ENCODE measurements around the gene TMEM178A. TPM values are rescaled to one million over a fixed set of nuclear protein-coding genes. Genes with fewer than 3 reads are reported as not detected.

The TMEM178A gene
- polyA plus RNA-seq, 3 donors = 0.15 TPM; not detected in 2

- H3K27ac ChIP-seq (ENCODE audit: low read depth in 1 of 2, low read length in 2 of 2) = no peak overlapping the region
- DNase-seq = no peak
- 95% methylated on average over 3 of the region's 4 CpGs for WGBS (ENCODE audit: insufficient coverage)
- H3K27me3 ChIP-seq (ENCODE audit: control insufficient read depth in 2 of 2, insufficient read depth in 2 of 2, low read length in 2 of 2) = no peaks in the 10 kb centered on the region
- Mint-ChIP-seq H3K4me3 (no peak overlapping the region), H3K9me3 (peaks cover 9 to 24% (median 14%) of the 10 kb centered on the region in 7 donors), H3K36me3 (no peaks in the 10 kb centered on the region), H3K4me1 (no peaks in the 10 kb centered on the region), H3K27me3 (ENCODE audit: low read depth in 3 of 3) (peaks cover 0 to 2% (median 0%) of the 10 kb centered on the region in 3 donors), H3K27ac (no peak overlapping the region)
- H3K9ac ChIP-seq (ENCODE audit: insufficient read depth, low read length, poor library complexity, severe bottlenecking) = no peak overlapping the region
- no peak overlapping the region for H3K4me3 ChIP-seq (replicated peaks in 1 of 3; ENCODE audit: low read depth in 2 of 3, low read length in 3 of 3)
- peaks cover 4 to 19% of the 10 kb centered on the region in 2 donors for H3K9me3 ChIP-seq (replicated peaks in 1 of 2; ENCODE audit: control insufficient read depth in 1 of 2, insufficient read depth in 1 of 2, low read length in 2 of 2)
- no peaks in the 10 kb centered on the region for H3K79me2 ChIP-seq (ENCODE audit: insufficient read depth, low read length)
- H3K4me2 ChIP-seq (replicated peaks; ENCODE audit: extremely low read depth, low read length, poor library complexity, severe bottlenecking) = no peak overlapping the region
- H3K36me3 ChIP-seq (replicated peaks in 1 of 2; ENCODE audit: control insufficient read depth in 1 of 2, insufficient read depth in 2 of 2, low read length in 2 of 2) = no peaks in the 10 kb centered on the region
- no peaks in the 10 kb centered on the region for H3K4me1 ChIP-seq (ENCODE audit: control insufficient read depth in 1 of 2, insufficient read depth in 2 of 2, low read length in 2 of 2)
- H2AFZ ChIP-seq (ENCODE audit: insufficient read depth, low read depth, low read length, poor library complexity, severe bottlenecking) = no peak overlapping the region
- TF ChIP-seq CTCF (IDR thresholded peaks at IDR 0.05) = no peak
- no peaks in the 10 kb centered on the region for H4K20me1 ChIP-seq (ENCODE audit: insufficient read depth, low read length)
- intact Hi-C loops (cut with micrococcal nuclease) = no loop called here
Observed at GRCh38 chr2:39705638-39706037, 39.9 kb downstream of the TMEM178A start.

- H3K9me3 ChIP-seq (replicated peaks in 1 of 2; ENCODE audit: control insufficient read depth in 1 of 2, insufficient read depth in 1 of 2, low read length in 2 of 2) = peaks cover 4 to 13% of the 10 kb centered on the region in 2 donors
- Mint-ChIP-seq H3K36me3 (no peaks in the 10 kb centered on the region), H3K27ac (no peak overlapping the region), H3K9me3 (peaks cover 7 to 22% (median 9%) of the 10 kb centered on the region in 7 donors), H3K4me1 (no peaks in the 10 kb centered on the region), H3K4me3 (no peak overlapping the region), H3K27me3 (ENCODE audit: low read depth in 3 of 3) (peaks cover 0 to 2% (median 0%) of the 10 kb centered on the region in 3 donors)
- no peak overlapping the region for H3K9ac ChIP-seq (ENCODE audit: insufficient read depth, low read length, poor library complexity, severe bottlenecking)
- no peaks in the 10 kb centered on the region for H3K79me2 ChIP-seq (ENCODE audit: insufficient read depth, low read length)
- no peaks in the 10 kb centered on the region for H3K27me3 ChIP-seq (ENCODE audit: control insufficient read depth in 2 of 2, insufficient read depth in 2 of 2, low read length in 2 of 2)
- no peaks in the 10 kb centered on the region for H3K4me1 ChIP-seq (ENCODE audit: control insufficient read depth in 1 of 2, insufficient read depth in 2 of 2, low read length in 2 of 2)
- intact Hi-C loops (cut with micrococcal nuclease) = no loop called here
- TF ChIP-seq CTCF (IDR thresholded peaks at IDR 0.05) = no peak
- H3K27ac ChIP-seq (ENCODE audit: low read depth in 1 of 2, low read length in 2 of 2) = no peak overlapping the region
- H2AFZ ChIP-seq (ENCODE audit: insufficient read depth, low read depth, low read length, poor library complexity, severe bottlenecking) = no peak overlapping the region
- no peaks in the 10 kb centered on the region for H4K20me1 ChIP-seq (ENCODE audit: insufficient read depth, low read length)
- no peak overlapping the region for H3K4me2 ChIP-seq (replicated peaks; ENCODE audit: extremely low read depth, low read length, poor library complexity, severe bottlenecking)
- H3K4me3 ChIP-seq (replicated peaks in 1 of 3; ENCODE audit: low read depth in 2 of 3, low read length in 3 of 3) = no peak overlapping the region
- no CpG with 5 or more reads among the region's 1 CpG for WGBS (ENCODE audit: insufficient coverage)
- no peak for DNase-seq
- H3K36me3 ChIP-seq (replicated peaks in 1 of 2; ENCODE audit: control insufficient read depth in 1 of 2, insufficient read depth in 2 of 2, low read length in 2 of 2) = no peaks in the 10 kb centered on the region
Observed at GRCh38 chr2:39706312-39706711, 40.6 kb downstream of the TMEM178A start.
